ENCODE measurements around the gene UNC79.

UNC79 gene

DNA sequence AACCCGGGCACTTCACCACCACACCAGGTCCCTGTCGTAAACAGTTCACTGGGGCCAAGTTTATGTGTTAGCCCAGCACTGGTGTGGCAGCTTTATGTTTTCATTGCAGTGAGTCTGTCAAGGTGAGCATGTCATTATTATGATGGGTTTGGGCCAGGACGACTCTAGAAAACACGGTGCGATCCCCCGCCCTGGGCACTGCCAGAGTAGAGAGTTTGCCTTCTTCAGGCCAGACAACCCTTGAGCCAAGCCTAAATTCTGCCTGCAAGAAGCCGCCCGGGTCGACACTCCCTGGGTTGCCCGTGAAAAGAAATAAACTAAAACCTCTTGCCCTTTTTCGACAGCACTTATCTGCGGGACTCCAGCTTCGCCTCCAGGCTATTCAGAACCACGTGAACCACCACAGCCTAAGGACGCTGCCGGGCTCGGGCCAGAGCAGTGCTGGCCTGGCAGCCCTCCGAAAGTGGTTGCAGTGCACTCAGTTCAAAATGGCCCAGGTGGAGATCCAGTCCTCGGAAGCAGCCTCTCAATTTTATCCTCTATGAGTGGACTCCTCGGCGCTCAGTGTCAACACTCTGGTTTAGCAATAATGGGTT lies 275.7 kb downstream of the UNC79 start:
- no peak overlapping the region for H3K4me3 ChIP-seq (replicated peaks; ENCODE audit: low read depth, low read length)
- no peak for DNase-seq (ENCODE audit: extremely low read depth, low read depth)
- TF ChIP-seq, protein P1, sequence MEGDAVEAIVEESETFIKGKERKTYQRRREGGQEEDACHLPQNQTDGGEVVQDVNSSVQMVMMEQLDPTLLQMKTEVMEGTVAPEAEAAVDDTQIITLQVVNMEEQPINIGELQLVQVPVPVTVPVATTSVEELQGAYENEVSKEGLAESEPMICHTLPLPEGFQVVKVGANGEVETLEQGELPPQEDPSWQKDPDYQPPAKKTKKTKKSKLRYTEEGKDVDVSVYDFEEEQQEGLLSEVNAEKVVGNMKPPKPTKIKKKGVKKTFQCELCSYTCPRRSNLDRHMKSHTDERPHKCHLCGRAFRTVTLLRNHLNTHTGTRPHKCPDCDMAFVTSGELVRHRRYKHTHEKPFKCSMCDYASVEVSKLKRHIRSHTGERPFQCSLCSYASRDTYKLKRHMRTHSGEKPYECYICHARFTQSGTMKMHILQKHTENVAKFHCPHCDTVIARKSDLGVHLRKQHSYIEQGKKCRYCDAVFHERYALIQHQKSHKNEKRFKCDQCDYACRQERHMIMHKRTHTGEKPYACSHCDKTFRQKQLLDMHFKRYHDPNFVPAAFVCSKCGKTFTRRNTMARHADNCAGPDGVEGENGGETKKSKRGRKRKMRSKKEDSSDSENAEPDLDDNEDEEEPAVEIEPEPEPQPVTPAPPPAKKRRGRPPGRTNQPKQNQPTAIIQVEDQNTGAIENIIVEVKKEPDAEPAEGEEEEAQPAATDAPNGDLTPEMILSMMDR (IDR thresholded peaks at IDR 0.05; ENCODE audit: low read depth, low read length, missing control alignments) = no peak

- TF ChIP-seq, protein P1 (IDR thresholded peaks at IDR 0.05; ENCODE audit: low read depth, low read length, missing control alignments) = no peak
- DNase-seq (ENCODE audit: extremely low read depth, low read depth) = no peak
These were observed 276.7 kb downstream of the UNC79 start for GRCh38 chr14:93707475-93707874.

GRCh38 chr14:93708311-93708734 lies 277.6 kb downstream of the UNC79 start:
- TF ChIP-seq, protein P1 (IDR thresholded peaks at IDR 0.05; ENCODE audit: low read depth, low read length, missing control alignments) = no peak
- DNase-seq (ENCODE audit: extremely low read depth, low read depth) = no peak
- H3K4me3 ChIP-seq (replicated peaks; ENCODE audit: low read depth, low read length) = no peak overlapping the region

More at GRCh38 chr14:93707475-93707874, 276.7 kb downstream of the UNC79 start:
- H3K4me3 ChIP-seq (replicated peaks; ENCODE audit: low read depth, low read length) = no peak overlapping the region

DNA sequence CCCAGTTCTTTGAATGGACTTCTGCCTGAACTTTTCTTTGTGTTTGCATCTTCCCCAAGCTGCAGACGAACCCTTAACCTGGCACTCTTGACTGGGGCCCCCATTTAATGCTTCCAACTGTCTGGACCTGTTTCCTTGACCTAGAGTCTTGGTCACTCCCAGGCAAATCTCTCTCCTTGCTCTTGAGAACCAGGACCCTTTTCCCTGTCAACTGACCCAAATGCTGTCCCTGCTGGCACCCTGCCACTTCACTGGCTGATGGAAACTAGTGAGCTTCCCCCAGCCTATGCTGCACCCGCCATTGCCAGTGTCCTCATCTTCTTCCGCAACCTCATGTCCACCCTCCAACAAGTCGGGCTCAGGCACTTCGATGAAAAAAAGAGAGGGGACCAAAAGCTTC lies 278.1 kb downstream of the UNC79 start:
- no peak for DNase-seq (ENCODE audit: extremely low read depth, low read depth)

GRCh38 chr14:93709249-93709648 lies 278.5 kb downstream of the UNC79 start:
- no peak overlapping the region for H3K4me3 ChIP-seq (replicated peaks; ENCODE audit: low read depth, low read length)
- TF ChIP-seq, protein P1 (IDR thresholded peaks at IDR 0.05; ENCODE audit: low read depth, low read length, missing control alignments) = no peak
- no peak for DNase-seq (ENCODE audit: extremely low read depth, low read depth)

More for the DNA sequence above, 278.1 kb downstream of the UNC79 start:
- TF ChIP-seq, protein P1 (IDR thresholded peaks at IDR 0.05; ENCODE audit: low read depth, low read length, missing control alignments) = no peak
- no peak overlapping the region for H3K4me3 ChIP-seq (replicated peaks; ENCODE audit: low read depth, low read length)

DNA sequence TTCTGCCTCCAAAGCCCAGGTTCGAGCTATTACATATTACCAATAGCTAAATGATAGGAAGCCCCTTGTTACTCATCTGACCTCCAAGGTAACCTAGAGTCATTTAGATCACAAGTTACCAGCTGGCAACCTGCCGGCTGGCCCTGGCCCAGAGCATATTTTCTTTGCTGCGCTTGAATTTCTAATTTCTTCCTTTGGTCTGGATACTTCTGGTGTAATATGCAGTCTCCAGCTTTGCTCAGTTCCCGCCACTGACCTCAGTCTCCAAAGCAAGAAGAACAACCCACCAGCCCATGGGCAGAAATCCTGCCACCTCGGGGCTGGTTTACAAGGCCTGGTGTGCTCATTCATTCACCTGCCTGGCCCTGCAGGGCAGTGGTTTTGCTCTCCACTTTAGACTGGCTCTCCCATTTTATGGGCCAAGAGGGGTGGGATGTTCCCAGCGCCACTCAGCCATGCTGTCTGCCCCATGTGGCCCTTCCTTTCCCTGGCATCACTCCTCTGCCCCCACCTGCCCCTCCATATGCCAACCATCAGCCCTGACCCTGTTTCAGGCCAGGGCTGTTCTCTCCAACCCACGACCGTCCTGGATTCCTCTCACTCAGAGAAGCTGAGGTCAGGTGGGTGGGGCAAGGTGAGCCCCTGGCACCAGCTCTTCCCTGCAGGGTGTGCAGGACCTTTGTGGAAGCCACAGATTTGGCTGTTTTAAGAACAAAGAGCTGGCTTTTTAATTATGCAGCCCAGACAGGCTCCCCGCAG lies 281.5 kb downstream of the UNC79 start:
- DNase-seq (ENCODE audit: extremely low read depth, low read depth) = no peak

More for the DNA sequence above, 281.5 kb downstream of the UNC79 start:
- H3K4me3 ChIP-seq (replicated peaks; ENCODE audit: low read depth, low read length) = no peak overlapping the region
- TF ChIP-seq, protein P1 (IDR thresholded peaks at IDR 0.05; ENCODE audit: low read depth, low read length, missing control alignments) = no peak
